Measurements from ENCODE around the gene GNAO1. TPM values are rescaled to one million over a fixed set of nuclear protein-coding genes. Genes with fewer than 3 reads are reported as not detected.

GNAO1 gene
- polyA plus RNA-seq, 3 donors: not detected

DNA sequence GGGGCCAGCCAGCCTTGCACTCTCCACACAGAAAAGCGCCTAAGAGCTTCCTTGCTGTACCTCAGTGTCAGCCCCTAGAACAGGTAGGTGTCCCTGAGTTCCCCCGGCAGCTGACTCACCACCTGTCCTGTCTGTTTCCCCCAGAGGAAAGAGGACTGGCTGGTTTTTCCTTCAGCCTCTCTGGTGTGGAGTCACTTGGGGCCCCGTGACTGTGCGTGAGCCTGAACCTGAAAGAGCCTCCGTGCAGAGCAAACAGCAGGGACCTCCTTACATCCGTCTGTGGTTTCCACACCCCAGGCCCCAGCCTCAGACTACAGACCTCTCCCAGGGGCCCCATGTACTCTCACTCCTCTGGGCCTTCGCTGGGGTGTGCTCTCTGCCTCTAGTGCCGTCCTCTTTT is 87.8 kb downstream of the GNAO1 start:
- Mint-ChIP-seq H3K4me3 (peak overlapping the region in 1 of 2 donors; percentile 65), H3K4me1 (peaks cover 52% of the 10 kb centered on the region), H3K36me3 (no peaks in the 10 kb centered on the region), H3K27ac (no peak overlapping the region), H3K27me3 (ENCODE audit: low read depth in 3 of 3) (peaks cover 0 to 7% (median 3%) of the 10 kb centered on the region in 3 donors), H3K9me3 (peaks cover 0 to 2% (median 0%) of the 10 kb centered on the region in 7 donors)
- Histone ChIP-seq H3K4me3 (replicated peaks in 1 of 3; ENCODE audit: low read depth in 2 of 3, low read length in 3 of 3) (no peak overlapping the region), H3K4me2 (replicated peaks; ENCODE audit: extremely low read depth, low read length, poor library complexity, severe bottlenecking) (no peak overlapping the region), H3K36me3 (replicated peaks in 1 of 2; ENCODE audit: control insufficient read depth in 1 of 2, insufficient read depth in 2 of 2, low read length in 2 of 2) (no peaks in the 10 kb centered on the region), H3K79me2 (ENCODE audit: insufficient read depth, low read length) (no peaks in the 10 kb centered on the region), H3K4me1 (ENCODE audit: control insufficient read depth in 1 of 2, insufficient read depth in 2 of 2, low read length in 2 of 2) (peaks cover 24 to 42% of the 10 kb centered on the region in 2 donors), H3K27ac (ENCODE audit: low read depth in 1 of 2, low read length in 2 of 2) (no peak overlapping the region), H3K27me3 (ENCODE audit: control insufficient read depth in 2 of 2, insufficient read depth in 2 of 2, low read length in 2 of 2) (no peaks in the 10 kb centered on the region), H2AFZ (ENCODE audit: insufficient read depth, low read depth, low read length, poor library complexity, severe bottlenecking) (peak overlapping the region; percentile 26), H4K20me1 (ENCODE audit: insufficient read depth, low read length) (no peaks in the 10 kb centered on the region), H3K9ac (ENCODE audit: insufficient read depth, low read length, poor library complexity, severe bottlenecking) (no peak overlapping the region), H3K9me3 (replicated peaks in 1 of 2; ENCODE audit: control insufficient read depth in 1 of 2, insufficient read depth in 1 of 2, low read length in 2 of 2) (no peaks in the 10 kb centered on the region)
- TF ChIP-seq, protein P1, sequence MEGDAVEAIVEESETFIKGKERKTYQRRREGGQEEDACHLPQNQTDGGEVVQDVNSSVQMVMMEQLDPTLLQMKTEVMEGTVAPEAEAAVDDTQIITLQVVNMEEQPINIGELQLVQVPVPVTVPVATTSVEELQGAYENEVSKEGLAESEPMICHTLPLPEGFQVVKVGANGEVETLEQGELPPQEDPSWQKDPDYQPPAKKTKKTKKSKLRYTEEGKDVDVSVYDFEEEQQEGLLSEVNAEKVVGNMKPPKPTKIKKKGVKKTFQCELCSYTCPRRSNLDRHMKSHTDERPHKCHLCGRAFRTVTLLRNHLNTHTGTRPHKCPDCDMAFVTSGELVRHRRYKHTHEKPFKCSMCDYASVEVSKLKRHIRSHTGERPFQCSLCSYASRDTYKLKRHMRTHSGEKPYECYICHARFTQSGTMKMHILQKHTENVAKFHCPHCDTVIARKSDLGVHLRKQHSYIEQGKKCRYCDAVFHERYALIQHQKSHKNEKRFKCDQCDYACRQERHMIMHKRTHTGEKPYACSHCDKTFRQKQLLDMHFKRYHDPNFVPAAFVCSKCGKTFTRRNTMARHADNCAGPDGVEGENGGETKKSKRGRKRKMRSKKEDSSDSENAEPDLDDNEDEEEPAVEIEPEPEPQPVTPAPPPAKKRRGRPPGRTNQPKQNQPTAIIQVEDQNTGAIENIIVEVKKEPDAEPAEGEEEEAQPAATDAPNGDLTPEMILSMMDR (IDR thresholded peaks at IDR 0.05): no peak
- no peak for DNase-seq
- WGBS (ENCODE audit: insufficient coverage): 5% methylated on average over 8 of the region's 8 CpGs
- intact Hi-C loops (cut with micrococcal nuclease): no loop called here

DNA sequence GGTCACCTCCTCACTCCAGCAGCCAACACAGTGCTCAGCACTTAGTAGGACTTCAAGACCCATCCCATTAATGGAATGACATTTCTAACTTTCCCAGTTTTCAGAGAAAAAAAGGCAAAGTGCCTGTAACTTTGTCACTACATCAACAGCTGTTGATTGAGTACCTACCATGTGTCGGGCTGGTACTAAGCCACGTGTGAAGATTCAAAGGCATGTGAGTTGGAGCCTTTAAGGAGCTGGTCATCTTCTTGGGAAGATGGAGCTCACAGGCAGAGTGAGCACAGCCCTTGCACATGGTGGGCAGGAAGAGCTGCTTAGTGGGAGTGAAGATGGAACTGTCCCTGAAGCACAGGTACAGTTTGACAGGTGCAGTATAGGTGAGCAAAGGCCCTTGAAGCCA is 88.6 kb downstream of the GNAO1 start:
- H3K36me3 Mint-ChIP-seq: no peaks in the 10 kb centered on the region
- no peak overlapping the region for H2AFZ ChIP-seq (ENCODE audit: insufficient read depth, low read depth, low read length, poor library complexity, severe bottlenecking)
- peaks cover 22 to 34% of the 10 kb centered on the region in 2 donors for H3K4me1 ChIP-seq (ENCODE audit: control insufficient read depth in 1 of 2, insufficient read depth in 2 of 2, low read length in 2 of 2)
- H4K20me1 ChIP-seq (ENCODE audit: insufficient read depth, low read length): no peaks in the 10 kb centered on the region
- no peak overlapping the region for H3K4me3 Mint-ChIP-seq
- no peak overlapping the region for H3K4me2 ChIP-seq (replicated peaks; ENCODE audit: extremely low read depth, low read length, poor library complexity, severe bottlenecking)
- intact Hi-C loops (cut with micrococcal nuclease): no loop called here
- no peak overlapping the region for H3K9ac ChIP-seq (ENCODE audit: insufficient read depth, low read length, poor library complexity, severe bottlenecking)
- TF ChIP-seq, protein P1 (IDR thresholded peaks at IDR 0.05): no peak
- DNase-seq: no peak
- WGBS (ENCODE audit: insufficient coverage): no CpG with 5 or more reads among the region's 2 CpGs
- no peak overlapping the region for H3K4me3 ChIP-seq (replicated peaks in 1 of 3; ENCODE audit: low read depth in 2 of 3, low read length in 3 of 3)
- H3K9me3 Mint-ChIP-seq: no peaks in the 10 kb centered on the region
- H3K79me2 ChIP-seq (ENCODE audit: insufficient read depth, low read length): no peaks in the 10 kb centered on the region
- H3K36me3 ChIP-seq (replicated peaks in 1 of 2; ENCODE audit: control insufficient read depth in 1 of 2, insufficient read depth in 2 of 2, low read length in 2 of 2): no peaks in the 10 kb centered on the region
- peaks cover 44% of the 10 kb centered on the region for H3K4me1 Mint-ChIP-seq
- H3K27ac Mint-ChIP-seq: no peak overlapping the region
- H3K27ac ChIP-seq (ENCODE audit: low read depth in 1 of 2, low read length in 2 of 2): no peak overlapping the region
- no peaks in the 10 kb centered on the region for H3K9me3 ChIP-seq (replicated peaks in 1 of 2; ENCODE audit: control insufficient read depth in 1 of 2, insufficient read depth in 1 of 2, low read length in 2 of 2)
- H3K27me3 Mint-ChIP-seq (ENCODE audit: low read depth in 3 of 3): peaks cover 0 to 7% (median 3%) of the 10 kb centered on the region in 3 donors
- H3K27me3 ChIP-seq (ENCODE audit: control insufficient read depth in 2 of 2, insufficient read depth in 2 of 2, low read length in 2 of 2): no peaks in the 10 kb centered on the region

All from CD14-positive monocyte (primary cell).